Smooth muscle cell of bladder (primary cell): ENCODE data around the gene TRABD2A. TPM values are rescaled to one million over a fixed set of nuclear protein-coding genes. Genes with fewer than 3 reads are reported as not detected.

Experiments
- total RNA-seq: library from RNA; depleted of rRNA; stranded (reverse); fragments of >200 nt; gene quantifications from 2 replicates; pipeline ENCODE4 v1.2.3, GENCODE V29; 2014

TRABD2A gene, protein sequence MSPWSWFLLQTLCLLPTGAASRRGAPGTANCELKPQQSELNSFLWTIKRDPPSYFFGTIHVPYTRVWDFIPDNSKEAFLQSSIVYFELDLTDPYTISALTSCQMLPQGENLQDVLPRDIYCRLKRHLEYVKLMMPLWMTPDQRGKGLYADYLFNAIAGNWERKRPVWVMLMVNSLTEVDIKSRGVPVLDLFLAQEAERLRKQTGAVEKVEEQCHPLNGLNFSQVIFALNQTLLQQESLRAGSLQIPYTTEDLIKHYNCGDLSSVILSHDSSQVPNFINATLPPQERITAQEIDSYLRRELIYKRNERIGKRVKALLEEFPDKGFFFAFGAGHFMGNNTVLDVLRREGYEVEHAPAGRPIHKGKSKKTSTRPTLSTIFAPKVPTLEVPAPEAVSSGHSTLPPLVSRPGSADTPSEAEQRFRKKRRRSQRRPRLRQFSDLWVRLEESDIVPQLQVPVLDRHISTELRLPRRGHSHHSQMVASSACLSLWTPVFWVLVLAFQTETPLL
- total RNA-seq, result 4.7 and 6.4 TPM in 2 replicates

DNA sequence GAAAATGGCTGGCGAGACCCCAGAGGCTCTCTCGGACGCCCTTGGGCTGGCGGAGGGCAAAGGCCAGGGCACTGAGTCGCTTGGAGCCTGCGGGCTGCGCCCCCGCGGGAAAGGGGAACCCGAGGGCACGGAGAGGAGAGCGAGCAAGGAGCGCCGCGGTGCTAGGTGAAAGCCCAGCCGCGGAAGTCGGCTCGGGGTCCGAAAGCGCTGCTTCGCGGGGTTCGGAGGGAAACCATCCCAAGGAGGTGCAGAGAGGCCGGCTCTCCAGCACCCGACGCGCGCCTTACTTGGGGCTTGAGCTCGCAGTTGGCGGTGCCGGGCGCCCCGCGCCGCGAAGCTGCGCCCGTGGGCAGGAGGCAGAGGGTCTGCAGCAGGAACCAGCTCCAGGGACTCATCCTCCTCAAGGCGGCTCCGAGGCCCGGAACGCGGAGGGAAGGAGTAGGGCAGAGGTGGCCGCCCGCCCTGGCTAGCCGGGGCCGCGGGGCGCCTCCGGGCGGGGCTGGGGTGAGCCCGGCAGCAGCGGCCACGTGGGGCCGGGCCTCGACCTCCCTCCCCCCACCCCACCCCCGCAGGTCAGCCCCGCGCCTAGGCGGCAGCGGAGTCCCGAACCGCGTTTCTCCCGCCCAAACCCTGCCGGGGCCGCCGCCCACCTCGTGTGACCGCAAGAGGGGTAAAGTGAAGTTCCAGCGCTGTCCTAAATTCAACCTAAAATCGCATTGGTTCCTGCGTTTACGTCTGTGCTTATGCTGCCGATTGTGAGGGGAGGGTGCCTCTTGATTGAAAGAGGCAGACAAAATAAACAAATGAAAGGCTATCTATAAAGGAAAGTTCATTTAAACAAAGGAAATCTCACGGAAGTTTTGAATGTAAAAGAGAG lies at the start of gene TRABD2A:
TSS of gene TRABD2A (minus strand) at position 440 of the 877 bp plus-strand sequence. CDS start at position 395, 45 bp downstream.

DNA sequence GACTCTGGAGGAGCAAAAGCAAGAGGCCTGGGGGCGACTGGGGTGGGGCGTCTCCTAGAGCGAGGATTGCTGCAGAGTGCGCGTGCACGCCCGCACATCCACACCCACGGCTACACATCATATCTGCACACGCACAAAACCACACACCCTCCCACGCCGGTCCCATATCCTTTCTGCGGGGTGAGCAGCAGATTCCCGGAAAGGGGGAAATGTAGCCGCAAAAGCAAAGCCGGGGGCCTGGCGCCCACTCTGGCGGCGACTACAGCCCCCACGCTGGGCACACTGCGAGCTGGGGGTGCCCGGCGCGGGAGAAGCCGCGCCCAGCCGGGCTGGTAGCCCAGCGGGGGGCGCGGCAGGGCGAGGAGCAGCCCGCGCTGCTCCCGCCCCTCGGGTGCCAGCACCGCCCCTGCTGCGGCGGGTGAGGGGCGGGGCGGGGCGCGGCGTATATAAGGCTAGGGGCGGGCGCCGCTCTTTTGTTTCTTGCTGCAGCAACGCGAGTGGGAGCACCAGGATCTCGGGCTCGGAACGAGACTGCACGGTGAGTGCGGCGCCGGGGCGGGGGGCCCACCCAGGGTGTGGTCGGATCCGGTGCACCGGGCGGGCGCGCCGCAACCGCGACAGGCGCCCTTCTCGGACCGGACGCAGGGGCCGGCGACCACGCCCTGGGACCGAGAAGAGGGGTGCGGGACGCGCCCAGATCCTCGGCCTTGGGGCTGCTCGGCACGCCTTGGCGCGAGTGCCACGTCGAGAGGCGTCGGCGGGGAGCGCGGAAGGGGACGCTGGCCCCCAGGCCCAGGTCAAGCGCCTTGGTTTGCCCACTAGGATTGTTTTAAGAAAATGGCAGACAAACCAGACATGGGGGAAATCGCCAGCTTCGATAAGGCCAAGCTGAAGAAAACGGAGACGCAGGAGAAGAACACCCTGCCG lies 24.6 kb upstream of the TRABD2A start, which contains the start of gene TMSB10:
TSS of gene TMSB10 (plus strand) at position 476 of the 927 bp plus-strand sequence.

Other genes with a start within 250 kb of the TRABD2A start
- gene TMSB10, start 24.6 kb upstream of the TRABD2A start, total RNA-seq, result 13,405 and 15,231 TPM in 2 replicates
- gene KCMF1, start 90.1 kb upstream of the TRABD2A start, total RNA-seq, result 51.6 and 77.2 TPM in 2 replicates